Muscle layer of colon (tissue), 2 donors: ENCODE data around the gene TPK1.

Experiments used
- H3K27ac ChIP-seq: one replicate; pipeline ENCODE4 v1.7.0; 2013; ENCODE audit warnings: low read depth, mild to moderate bottlenecking, low read length, moderate library complexity
- H3K27me3 ChIP-seq, 2 donors: one replicate each; pipeline ENCODE4 v1.7.0; 2013; ENCODE audit warnings: low read length in 2 of 2, mild to moderate bottlenecking in 2 of 2; ENCODE audit not compliant: insufficient read depth in 2 of 2, control insufficient read depth in 1 of 2
- H3K36me3 ChIP-seq: one replicate; pipeline ENCODE4 v1.7.0; 2013; ENCODE audit warnings: mild to moderate bottlenecking, low read length; ENCODE audit not compliant: insufficient read depth
- H3K4me1 ChIP-seq: one replicate; pipeline ENCODE4 v1.7.0; 2013; ENCODE audit warnings: mild to moderate bottlenecking, low read length; ENCODE audit not compliant: insufficient read depth
- H3K4me3 ChIP-seq, 2 donors: one replicate each; pipeline ENCODE4 v1.7.0; 2013; ENCODE audit warnings: low read length in 2 of 2, low read depth in 1 of 2, mild to moderate bottlenecking in 1 of 2, moderate library complexity in 1 of 2
- H3K9ac ChIP-seq: one replicate; pipeline ENCODE4 v1.7.0; 2013; ENCODE audit warnings: low read length
- H3K9me3 ChIP-seq: one replicate; pipeline ENCODE4 v1.7.0; 2013; ENCODE audit warnings: mild to moderate bottlenecking, low read length
- donor health status: abdominal sarcoma.
- donor health status: Adenocarcinoma of cecum.

TPK1 gene

GRCh38 chr7:144717720-144718119 is 118.1 kb downstream of the TPK1 start:
- H3K9ac ChIP-seq, result no peak overlapping the region
- H3K27ac ChIP-seq, result no peak overlapping the region
- no peaks in the 10 kb centered on the region for H3K36me3 ChIP-seq
- no peaks in the 10 kb centered on the region for H3K27me3 ChIP-seq
- no peaks in the 10 kb centered on the region for H3K9me3 ChIP-seq
- H3K4me3 ChIP-seq, result no peak overlapping the region
- peaks cover 12% of the 10 kb centered on the region for H3K4me1 ChIP-seq

GRCh38 chr7:144713850-144714249 is 122.0 kb downstream of the TPK1 start:
- Histone ChIP-seq H3K9ac (no peak overlapping the region), H3K27me3 (no peaks in the 10 kb centered on the region), H3K4me3 (no peak overlapping the region), H3K36me3 (no peaks in the 10 kb centered on the region), H3K9me3 (no peaks in the 10 kb centered on the region), H3K4me1 (peaks cover 12% of the 10 kb centered on the region), H3K27ac (no peak overlapping the region)

- H3K27ac ChIP-seq, result no peak overlapping the region
- H3K27me3 ChIP-seq, result no peaks in the 10 kb centered on the region
- no peaks in the 10 kb centered on the region for H3K9me3 ChIP-seq
- H3K4me1 ChIP-seq, result no peaks in the 10 kb centered on the region
- no peak overlapping the region for H3K4me3 ChIP-seq
- H3K36me3 ChIP-seq, result no peaks in the 10 kb centered on the region
- H3K9ac ChIP-seq, result no peak overlapping the region
Measured at GRCh38 chr7:144710791-144711190, 125.1 kb downstream of the TPK1 start.

GRCh38 chr7:144709066-144709465 is 126.8 kb downstream of the TPK1 start:
- H3K27ac ChIP-seq, result no peak overlapping the region
- H3K36me3 ChIP-seq, result no peaks in the 10 kb centered on the region
- no peak overlapping the region for H3K9ac ChIP-seq
- H3K9me3 ChIP-seq, result no peaks in the 10 kb centered on the region
- no peak overlapping the region for H3K4me3 ChIP-seq
- no peaks in the 10 kb centered on the region for H3K4me1 ChIP-seq
- no peaks in the 10 kb centered on the region for H3K27me3 ChIP-seq

- no peak overlapping the region for H3K4me3 ChIP-seq
- no peak overlapping the region for H3K27ac ChIP-seq
- no peaks in the 10 kb centered on the region for H3K9me3 ChIP-seq
- H3K9ac ChIP-seq, result no peak overlapping the region
- H3K4me1 ChIP-seq, result no peaks in the 10 kb centered on the region
- H3K36me3 ChIP-seq, result no peaks in the 10 kb centered on the region
- no peaks in the 10 kb centered on the region for H3K27me3 ChIP-seq
Measured at GRCh38 chr7:144691240-144691639, 144.6 kb downstream of the TPK1 start.

GRCh38 chr7:144682581-144683280 is 153.1 kb downstream of the TPK1 start:
- no peaks in the 10 kb centered on the region for H3K9me3 ChIP-seq
- no peak overlapping the region for H3K9ac ChIP-seq
- no peak overlapping the region for H3K4me3 ChIP-seq
- H3K27me3 ChIP-seq, result no peaks in the 10 kb centered on the region
- no peak overlapping the region for H3K27ac ChIP-seq
- H3K4me1 ChIP-seq, result no peaks in the 10 kb centered on the region
- no peaks in the 10 kb centered on the region for H3K36me3 ChIP-seq

GRCh38 chr7:144676492-144676891 is 159.4 kb downstream of the TPK1 start:
- Histone ChIP-seq H3K4me1 (no peaks in the 10 kb centered on the region), H3K27ac (no peak overlapping the region), H3K4me3 (no peak overlapping the region), H3K36me3 (no peaks in the 10 kb centered on the region), H3K9ac (no peak overlapping the region), H3K27me3 (no peaks in the 10 kb centered on the region), H3K9me3 (no peaks in the 10 kb centered on the region)

GRCh38 chr7:144674550-144674949 is 161.3 kb downstream of the TPK1 start:
- H3K36me3 ChIP-seq, result no peaks in the 10 kb centered on the region
- H3K9ac ChIP-seq, result no peak overlapping the region
- H3K4me3 ChIP-seq, result no peak overlapping the region
- H3K9me3 ChIP-seq, result no peaks in the 10 kb centered on the region
- H3K4me1 ChIP-seq, result no peaks in the 10 kb centered on the region
- no peaks in the 10 kb centered on the region for H3K27me3 ChIP-seq
- no peak overlapping the region for H3K27ac ChIP-seq

- H3K4me3 ChIP-seq, result no peak overlapping the region
- no peaks in the 10 kb centered on the region for H3K9me3 ChIP-seq
- H3K4me1 ChIP-seq, result no peaks in the 10 kb centered on the region
- H3K36me3 ChIP-seq, result no peaks in the 10 kb centered on the region
- no peak overlapping the region for H3K27ac ChIP-seq
- H3K9ac ChIP-seq, result no peak overlapping the region
- no peaks in the 10 kb centered on the region for H3K27me3 ChIP-seq
Measured at GRCh38 chr7:144672869-144673268, 163.0 kb downstream of the TPK1 start.

GRCh38 chr7:144671429-144671828 is 164.4 kb downstream of the TPK1 start:
- no peak overlapping the region for H3K4me3 ChIP-seq
- H3K36me3 ChIP-seq, result no peaks in the 10 kb centered on the region
- H3K9me3 ChIP-seq, result no peaks in the 10 kb centered on the region
- H3K9ac ChIP-seq, result no peak overlapping the region
- H3K27me3 ChIP-seq, result no peaks in the 10 kb centered on the region
- no peaks in the 10 kb centered on the region for H3K4me1 ChIP-seq
- H3K27ac ChIP-seq, result no peak overlapping the region

- no peaks in the 10 kb centered on the region for H3K36me3 ChIP-seq
Measured at GRCh38 chr7:144670218-144670617, 165.6 kb downstream of the TPK1 start.

GRCh38 chr7:144668503-144668902 is 167.3 kb downstream of the TPK1 start:
- Histone ChIP-seq H3K9me3 (no peaks in the 10 kb centered on the region), H3K27ac (no peak overlapping the region), H3K4me1 (no peaks in the 10 kb centered on the region), H3K27me3 (no peaks in the 10 kb centered on the region), H3K4me3 (no peak overlapping the region), H3K36me3 (no peaks in the 10 kb centered on the region), H3K9ac (no peak overlapping the region)

More at GRCh38 chr7:144670218-144670617, 165.6 kb downstream of the TPK1 start:
- Histone ChIP-seq H3K27me3 (no peaks in the 10 kb centered on the region), H3K4me1 (no peaks in the 10 kb centered on the region), H3K9ac (no peak overlapping the region), H3K27ac (no peak overlapping the region), H3K9me3 (no peaks in the 10 kb centered on the region), H3K4me3 (no peak overlapping the region)
